Glomerular endothelial cell (primary cell): ENCODE data around the gene COX6A1. TPM values are rescaled to one million over a fixed set of nuclear protein-coding genes. Genes with fewer than 3 reads are reported as not detected.
"Not testable (repeated sequence)": the region's sequence is repeated elsewhere in the genome, so short reads cannot be mapped to it uniquely, and the experiment has no call there.

ENCODE experiments used
- DNase-seq: peaks from one replicate; pipeline ENCODE4 v3.0.0-alpha.2; 2011; ENCODE audit warnings: low read depth, low spot score; ENCODE audit errors: extremely low read depth
- total RNA-seq: library from RNA; depleted of rRNA; stranded (reverse); fragments of >200 nt; gene quantifications from 2 replicates; pipeline ENCODE4 v1.2.3, GENCODE V29; 2015

COX6A1 gene
- total RNA-seq, 1 donor from 2014 or later = 459 TPM

DNA sequence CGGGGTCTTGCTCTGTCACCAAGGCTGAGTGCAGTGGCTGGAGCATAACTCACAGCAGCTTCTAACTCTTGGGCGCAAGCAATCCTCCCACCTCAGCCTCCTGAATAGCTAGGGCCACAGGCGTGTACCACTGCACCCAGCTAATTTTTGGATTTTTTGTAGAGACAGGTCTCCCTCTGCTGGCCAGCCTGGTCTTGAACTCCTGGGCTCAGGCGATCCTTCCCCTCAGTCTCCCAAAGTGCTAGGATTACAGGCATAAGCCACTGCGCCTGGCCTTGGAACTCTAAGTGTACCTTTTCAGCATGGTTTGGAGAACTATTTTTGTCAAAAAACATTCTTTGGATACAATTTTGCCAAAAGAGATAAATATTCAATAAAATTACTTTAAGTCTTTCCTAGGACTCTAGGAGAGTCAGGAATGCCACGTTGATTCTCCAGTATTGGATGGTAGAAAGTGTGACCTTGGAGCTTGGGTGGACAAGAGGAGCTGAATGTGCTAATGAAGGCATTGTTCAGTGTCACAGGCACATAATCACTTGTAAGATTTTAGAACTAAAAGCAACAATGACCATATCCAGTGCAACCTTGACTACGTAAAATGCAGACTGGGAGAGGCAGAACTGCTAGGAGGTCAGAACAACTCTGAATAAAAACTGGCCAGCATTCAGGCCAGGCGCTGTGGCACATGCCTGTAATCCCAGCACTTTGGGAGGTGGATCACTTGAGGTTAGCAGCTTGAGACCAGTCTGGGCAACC is 28.8 kb downstream of the COX6A1 start:
- no peak for DNase-seq

DNA sequence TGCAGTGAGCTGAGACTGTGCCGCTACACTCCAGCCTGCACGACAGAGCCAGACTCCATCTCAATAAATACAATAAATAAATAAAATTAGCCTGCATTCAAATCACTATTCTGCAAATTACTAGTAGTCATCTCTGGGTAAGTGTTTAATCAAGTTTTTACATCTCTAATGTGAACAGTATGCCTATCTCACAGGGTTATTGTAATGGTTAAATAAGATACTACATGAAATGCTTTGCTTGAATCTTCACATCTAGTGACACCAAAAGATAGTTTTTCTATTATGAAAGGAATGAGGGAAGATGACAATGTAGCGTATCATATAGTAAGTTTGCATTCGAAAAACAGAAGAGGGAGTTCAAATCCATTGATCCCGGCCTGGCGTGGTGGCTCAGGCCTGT is 29.5 kb downstream of the COX6A1 start:
- DNase-seq = no peak

DNA sequence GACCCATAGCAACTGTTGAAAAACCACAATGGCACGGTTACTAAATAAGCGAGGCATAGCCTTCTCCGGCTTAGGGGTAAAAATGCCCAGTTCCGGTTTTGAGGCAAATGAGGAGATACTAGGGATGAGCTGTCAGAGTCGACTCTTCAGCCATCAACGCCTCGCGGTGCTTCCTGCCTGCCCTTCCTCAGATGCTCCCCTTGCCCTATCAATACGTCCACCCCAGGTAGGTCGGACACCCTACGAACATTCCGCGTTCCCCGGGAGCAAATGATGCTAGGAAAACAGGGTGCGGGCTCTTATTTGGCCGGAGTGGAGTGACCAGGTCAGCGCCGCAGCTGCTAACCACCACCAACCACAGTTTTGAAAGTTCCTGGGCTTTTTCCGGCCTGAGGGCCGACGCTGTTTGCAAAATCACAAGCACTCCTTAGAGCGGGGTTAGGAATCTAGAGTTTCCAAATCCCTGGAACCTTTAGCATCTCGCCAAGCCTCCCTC is 30.5 kb downstream of the COX6A1 start:
- no peak for DNase-seq

DNA sequence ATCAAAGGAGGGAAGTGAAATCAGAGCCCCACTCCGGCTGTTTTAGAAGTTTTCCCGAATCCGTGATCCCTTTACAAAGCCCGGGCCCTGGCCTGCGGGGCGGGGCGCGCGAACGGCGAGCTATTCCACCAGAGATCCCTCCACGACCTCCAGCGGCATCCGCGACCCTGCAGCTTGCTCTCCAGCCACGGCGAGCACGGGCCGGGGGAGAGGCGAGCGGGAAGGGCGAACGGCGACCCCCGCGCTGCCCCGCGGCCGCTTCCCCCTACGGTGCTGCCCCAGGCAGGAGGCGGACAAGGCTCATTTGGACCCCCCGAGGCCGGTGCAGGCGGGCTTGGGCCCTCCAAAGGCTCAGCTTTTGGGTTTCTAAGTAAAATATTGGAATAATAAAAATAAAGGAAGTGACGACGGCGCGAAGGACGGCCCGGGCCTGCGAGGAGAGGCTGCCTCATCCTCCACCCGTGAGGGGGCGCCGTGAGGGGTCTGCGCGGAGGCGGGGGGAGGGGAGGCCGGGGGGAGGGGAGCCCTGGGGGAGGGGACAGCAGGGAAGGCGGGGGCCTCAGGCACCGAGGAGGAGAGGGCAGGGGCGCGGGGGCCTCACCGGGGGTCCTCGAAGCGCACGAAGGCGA is 31.0 kb downstream of the COX6A1 start:
- no peak for DNase-seq

DNA sequence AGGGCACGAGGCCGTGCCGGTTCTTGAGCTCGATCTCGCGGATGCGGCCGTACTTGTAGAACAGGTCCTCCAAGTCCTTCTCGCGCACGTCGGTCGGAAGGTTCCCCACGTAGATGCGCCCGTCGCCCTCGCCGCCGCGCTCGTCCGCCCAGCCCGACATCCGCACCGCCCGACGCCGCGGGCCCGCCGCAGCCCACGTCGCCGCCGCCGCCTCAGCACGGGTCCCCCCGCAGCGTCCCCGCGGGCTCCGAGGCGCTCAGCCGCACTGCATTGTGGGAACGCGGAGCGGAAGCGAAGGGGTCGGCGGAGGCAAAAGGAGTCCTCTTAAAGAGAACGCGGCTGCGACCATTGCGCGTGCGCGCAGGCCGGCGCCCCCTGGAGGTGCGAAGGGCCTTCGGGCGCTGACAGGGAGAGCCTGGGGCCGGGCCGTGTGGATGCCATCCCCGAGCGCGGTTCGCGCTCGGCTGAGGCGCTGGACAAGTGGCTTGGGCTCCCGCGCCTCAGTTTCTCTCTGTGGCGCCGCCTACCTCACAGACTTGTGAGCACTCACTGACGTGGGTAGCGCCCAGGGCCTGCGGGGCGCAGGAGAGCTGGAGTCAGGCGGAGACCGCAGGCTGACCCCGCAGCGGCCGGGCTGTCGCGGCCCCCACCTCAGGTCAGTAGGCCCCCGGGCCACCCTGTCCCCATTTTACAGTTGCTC is 31.7 kb downstream of the COX6A1 start, which contains the start of gene SRSF9:
TSS of gene SRSF9 (minus strand) at position 299 of the 700 bp plus-strand sequence. CDS start at position 160, 139 bp downstream.
- peak; percentile 72 for DNase-seq

DNA sequence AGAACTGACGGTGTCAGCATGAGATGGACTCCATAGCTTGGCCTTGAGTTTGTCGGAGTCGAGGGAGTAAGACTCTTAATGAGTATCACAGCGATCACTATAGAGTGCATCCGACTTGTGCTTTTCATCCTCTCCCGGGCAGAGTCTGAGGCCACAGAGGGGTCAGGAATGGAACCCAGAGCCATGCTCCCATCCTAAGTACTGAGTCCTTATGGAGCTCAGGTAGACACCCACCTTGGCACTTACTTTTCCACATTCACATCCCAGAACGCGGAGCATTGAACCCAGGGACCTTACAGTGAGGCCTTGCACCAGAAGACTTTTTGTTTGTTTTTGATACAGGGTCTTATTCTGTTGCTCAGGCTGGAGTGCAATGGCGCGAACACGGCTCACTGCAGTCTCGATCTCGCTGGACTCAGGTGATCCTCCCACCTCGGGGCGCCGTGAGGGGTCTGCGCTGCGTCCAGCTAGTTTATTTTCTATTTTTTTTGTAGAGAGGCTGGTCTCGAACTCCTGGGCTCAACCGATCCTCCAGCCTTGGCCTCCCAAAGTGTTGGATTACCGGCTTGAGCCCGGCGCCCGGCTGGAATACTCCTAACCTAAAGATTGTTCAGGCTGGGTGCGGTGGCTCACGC is 32.4 kb downstream of the COX6A1 start:
- no peak for DNase-seq

DNA sequence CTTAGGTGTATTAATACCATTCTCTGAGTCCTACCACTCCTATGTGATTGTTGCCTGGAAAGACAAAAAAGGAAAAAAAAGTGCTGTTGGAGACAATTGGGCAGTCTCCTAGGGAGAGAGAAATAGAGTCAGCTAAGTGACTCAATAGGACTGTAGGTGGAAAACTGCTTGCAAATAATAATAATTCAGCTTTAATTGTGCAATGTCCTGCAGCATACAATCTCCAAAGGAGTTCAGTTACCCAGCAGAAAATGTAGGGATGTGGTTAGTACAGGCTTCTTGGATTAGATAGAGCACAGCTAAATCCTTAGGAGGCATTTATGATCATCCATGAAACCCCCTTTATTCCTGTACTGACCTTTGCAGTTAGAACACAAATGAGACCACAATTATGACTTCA is 34.6 kb downstream of the COX6A1 start:
- no peak for DNase-seq

DNA sequence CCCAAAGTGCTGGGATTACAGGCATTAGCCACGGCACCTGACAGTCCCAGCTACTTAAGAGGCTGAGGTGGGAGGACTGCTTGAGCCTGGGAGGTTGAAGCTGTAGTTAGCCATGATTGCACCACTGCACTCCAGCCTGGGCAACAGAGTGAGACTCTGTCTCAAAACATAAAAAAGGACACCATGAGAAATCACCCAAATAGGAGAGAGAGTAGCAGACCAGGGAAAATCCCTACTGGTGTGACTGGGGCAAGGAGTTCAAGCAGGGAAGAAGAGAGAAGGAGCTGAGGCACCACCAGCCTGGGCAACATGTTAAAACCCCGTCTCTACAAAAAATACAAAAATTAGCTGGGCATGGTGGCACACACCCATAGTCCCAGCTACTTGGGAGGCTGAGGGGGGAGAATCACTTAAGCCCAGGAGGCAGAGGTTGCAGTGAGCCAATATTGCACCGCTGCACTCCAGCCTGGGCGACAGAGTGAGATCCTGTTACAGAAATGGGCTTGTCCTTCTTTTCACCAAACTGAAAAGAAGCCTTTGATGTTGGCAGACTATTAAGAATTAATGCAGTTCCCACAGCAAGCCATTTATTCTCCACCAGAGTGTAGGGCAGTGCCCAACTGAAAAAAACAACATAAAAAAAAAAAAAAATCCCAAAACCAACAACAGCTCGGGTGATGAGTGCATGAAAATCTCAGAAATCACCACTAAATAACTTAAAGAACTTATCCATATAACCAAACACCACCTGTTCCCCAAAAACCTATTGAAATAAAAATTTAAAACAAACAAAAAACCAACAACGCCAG is 36.1 kb downstream of the COX6A1 start:
- DNase-seq = no peak

DNA sequence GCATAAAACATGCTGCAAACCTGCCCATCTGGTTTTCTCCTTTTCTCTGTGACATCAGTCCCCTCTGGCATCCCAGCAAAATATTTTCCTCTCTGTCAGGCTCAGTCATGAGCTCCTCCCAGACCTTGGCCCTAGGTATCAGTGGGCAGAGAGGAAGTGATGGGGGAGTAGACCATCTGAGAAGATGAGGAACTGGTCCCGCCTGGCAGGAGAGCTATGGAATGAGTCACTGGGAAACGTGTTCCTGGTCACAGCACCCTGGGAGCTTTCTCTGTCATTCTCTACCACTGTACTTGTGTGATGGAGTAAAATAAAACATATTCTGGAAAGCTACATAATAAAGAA is 36.7 kb downstream of the COX6A1 start:
- DNase-seq = no peak

DNA sequence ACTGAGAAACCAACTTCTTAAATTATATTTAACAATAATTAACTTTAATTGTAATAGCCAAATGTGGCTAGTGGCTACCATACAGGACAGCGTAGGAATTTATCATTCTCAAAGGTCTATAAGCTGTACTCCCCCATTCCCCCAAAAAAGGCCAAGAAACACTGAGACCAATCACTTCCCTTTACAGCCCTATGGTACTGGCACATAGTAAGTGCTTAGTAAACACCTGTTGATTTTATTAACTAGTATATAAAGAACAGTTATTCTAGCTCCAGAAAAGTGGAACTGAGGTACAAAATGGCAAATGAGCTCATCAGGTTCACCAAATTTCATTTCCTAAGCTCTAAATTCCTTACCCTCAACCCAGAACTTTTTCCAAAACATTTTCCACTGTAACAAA is 37.7 kb downstream of the COX6A1 start:
- no peak for DNase-seq

DNA sequence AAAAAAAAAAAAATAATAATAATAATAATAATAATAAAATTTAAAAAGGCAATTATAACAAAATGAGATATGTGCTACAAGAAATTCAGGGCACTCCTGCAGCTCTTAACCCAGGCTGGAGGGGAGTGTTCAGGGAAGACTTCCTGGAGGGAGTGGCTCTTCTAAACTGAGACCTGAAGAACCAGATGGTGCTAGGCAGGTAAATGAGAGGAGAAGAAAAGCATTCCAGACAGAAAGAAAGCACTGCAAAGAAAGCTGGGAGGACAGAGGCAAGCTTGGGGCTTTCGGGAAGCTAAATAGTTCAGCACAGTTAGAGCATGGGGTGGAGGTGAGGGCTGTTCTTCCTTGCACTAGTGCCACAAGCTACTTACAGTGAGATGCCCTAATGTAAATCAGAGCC is 41.5 kb downstream of the COX6A1 start:
- DNase-seq = no peak

DNA sequence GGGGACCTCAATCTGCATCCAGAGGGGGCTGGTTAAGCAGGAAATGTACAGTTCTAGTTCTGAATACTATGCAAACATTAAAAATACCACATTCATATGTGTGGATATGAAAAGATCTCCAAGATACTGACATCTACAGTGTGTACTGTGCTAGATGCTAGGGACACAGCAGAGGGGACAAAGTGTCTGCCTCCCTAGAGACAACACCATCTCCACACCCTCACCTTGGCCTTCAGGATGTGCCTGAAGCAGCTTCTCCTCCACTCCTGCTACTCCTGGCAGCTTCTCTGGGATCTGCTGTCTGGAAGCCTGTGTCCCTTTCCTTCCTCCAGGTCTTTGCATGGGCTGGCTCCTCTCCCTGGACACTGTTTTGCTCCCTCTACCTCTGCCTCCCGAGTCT is 42.3 kb downstream of the COX6A1 start:
- no peak for DNase-seq

DNA sequence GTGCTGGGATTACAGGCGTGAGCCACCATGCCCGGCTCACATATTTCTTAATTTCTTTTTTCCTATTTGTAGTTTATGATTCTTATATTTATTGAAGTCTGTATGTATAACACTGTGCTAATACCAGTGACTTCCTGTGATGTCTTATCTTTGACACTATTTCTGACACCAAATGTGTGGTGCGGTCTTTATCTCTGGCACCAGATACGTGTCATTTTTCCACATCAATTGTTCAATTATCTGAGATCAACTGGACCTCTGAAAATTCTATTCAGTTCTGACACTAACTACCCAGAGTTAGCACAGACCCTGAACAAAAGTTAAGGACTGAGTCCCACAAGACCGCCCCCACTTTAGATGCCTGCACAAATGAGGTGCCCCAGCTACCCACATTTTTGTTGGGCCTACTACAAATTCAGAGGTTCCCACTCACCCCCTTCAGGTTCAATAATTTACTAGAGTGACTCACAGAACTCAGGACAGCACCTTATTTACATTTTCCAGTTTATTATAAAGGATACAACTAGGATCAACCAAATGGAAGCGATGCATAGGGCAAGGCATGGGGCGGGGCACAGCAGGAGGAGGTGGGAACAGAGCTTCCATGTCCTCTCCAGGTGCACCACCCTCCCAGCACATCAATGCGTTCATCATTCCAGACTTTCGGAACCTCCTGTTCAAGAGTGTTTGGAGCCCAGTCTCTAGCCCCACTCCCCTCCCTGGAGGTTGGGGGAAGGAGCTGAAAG is 43.3 kb downstream of the COX6A1 start:
- no peak for DNase-seq

DNA sequence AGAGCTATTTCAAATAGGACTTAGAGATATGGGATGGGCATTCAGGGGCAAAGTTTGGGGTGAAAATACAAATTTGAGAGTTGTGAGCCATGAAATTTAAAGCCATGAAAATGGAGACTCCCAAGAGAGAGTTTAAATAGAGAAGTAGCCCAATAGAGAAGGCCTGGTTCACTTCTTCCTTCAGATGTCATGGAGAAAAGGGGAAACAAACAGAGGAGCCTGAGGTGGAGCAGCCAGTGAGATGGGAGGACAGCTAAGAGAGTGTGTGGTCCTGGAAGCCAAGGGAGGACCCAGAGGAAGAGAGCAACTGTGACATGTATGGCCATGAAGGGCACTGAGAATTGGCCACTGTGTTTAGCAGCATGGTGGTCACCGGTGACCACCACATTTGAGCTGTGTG is 45.7 kb downstream of the COX6A1 start:
- DNase-seq = no peak

DNA sequence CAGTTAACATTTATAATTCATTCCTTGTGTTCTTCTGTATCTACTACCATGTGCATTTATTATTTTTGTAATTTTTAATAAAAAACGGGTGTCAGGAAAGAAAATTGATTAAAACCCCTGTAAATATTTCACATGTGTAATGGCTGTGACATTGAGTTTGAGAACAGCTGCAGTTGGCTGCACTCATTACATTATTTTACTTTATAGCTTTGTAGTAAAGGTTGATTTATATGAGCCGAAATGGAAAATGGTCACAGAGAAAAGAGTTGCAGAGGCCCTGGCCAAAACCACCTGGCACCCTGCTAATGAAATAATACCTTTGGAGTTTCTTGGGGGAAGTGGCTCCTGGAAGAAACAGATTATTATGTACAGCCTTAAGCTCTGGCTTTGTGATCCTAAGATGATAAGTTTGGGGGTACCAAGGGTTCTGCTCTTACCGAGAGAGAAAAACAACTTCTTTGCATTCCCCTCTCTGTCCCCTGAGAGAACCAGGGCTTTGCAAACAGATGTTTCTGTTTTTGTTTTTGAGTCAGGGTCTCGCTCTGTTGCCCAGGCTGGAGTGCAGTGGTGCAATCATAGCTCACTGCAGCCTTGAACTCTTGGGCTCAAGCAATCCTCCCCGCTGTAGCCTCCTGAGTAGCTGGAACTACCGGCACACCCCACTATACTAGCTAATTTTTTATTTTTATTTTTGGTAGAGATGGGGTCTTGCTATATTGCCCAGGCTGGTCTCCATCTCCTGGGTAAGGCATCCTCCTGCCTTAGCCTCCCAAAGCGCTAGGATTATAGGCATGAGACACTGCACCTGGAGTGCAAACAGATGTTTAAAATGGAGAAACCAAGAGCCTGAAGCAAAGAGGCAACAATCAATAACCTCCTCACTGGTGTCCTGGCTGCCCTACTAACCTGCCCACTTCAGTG is 48.3 kb downstream of the COX6A1 start:
- no peak for DNase-seq

DNA sequence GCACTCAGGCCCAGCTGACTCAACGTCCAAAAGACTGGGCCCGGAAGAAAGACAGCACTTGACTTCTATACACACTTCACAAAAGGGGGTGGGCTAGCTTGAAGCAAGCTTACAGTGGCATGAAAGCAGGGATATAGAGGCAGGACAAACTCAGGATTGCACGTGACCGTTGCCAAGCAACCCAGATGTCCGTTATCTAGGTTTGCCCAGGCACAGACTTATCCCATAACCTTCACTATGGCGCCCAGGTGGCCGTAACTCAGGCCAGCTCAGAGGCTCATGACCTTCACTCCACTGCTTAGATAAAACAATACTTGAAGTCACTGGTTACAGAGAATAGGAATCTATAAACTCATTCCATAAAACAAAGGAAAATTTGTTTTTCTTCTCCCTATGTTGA is 49.6 kb downstream of the COX6A1 start:
- DNase-seq = not testable (repeated sequence)

DNA sequence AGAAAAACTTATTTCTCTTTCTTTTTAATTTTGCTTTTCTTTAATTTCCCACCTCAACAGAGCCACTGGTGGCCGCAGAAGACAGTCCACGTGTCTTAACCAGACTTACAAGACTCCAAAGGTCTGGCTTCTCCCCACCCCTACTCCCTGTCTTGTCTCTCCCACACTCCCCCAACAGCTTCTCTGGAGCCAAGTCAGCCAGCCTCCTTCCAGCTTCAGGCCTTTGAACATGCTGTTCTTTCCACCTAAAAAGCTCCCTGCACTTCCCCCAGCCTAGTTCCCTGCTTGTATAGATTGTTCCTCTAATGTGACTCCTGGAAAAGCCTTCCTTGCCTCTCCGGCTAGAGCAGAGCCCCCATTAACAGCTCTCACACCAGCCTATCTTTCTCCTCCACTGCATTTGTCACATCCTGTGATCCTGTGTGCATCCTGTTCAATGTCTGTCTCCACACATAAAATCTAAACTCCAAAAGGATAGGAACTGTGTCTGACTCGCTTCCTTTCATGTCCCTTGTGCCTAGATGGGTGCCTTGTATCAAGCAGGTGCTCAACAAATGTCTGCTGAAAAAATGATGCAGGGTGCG is 50.2 kb downstream of the COX6A1 start:
- DNase-seq = no peak

DNA sequence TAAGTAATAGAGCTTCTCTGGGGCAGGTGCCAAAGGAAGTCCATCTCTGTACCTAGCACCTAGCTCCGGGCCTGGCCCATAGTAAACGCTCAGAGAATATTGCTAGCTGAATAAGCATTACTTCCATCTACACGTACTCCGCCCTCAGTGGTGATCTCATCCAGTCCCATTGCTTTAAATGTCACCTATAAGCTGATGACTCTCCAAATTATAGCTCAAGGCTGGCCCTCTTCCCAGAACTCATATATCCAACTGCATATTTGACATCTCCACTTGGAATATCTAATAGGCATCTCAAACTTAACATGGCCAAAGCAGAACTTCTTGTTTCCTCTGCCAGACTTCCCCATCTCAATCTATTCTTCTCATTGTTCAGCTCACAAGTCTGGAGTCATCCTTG is 51.1 kb downstream of the COX6A1 start:
- DNase-seq = no peak
